Activated CD8-positive, alpha-beta memory T cell treated with anti-CD3 and anti-CD28 coated beads for 36 hours (primary cell): Measurements from ENCODE around the gene SUSD3. TPM values are rescaled to one million over a fixed set of nuclear protein-coding genes. Genes with fewer than 3 reads are reported as not detected.

Experiments
- CTCF ChIA-PET: fragments of 350-600 bp; sonication (Branson Sonifier 250); formaldehyde crosslinking; loops from one replicate; lab custom pipeline; 2021; ENCODE audit warnings: antibody characterized with exemption; lab: Charles Lee
- POLR2A ChIA-PET: fragments of 350-600 bp; sonication (Branson Sonifier 250); formaldehyde crosslinking; loops from one replicate; lab custom pipeline; 2021; ENCODE audit warnings: antibody characterized with exemption; lab: Charles Lee
- total RNA-seq, 2 experiments: library from RNA; stranded (reverse); gene quantifications; one replicate each; pipeline ENCODE4 v1.2.3, GENCODE V29; 2021

SUSD3 gene
- total RNA-seq, 2 experiments from 2014 or later, result 15.4 to 15.7 TPM

DNA sequence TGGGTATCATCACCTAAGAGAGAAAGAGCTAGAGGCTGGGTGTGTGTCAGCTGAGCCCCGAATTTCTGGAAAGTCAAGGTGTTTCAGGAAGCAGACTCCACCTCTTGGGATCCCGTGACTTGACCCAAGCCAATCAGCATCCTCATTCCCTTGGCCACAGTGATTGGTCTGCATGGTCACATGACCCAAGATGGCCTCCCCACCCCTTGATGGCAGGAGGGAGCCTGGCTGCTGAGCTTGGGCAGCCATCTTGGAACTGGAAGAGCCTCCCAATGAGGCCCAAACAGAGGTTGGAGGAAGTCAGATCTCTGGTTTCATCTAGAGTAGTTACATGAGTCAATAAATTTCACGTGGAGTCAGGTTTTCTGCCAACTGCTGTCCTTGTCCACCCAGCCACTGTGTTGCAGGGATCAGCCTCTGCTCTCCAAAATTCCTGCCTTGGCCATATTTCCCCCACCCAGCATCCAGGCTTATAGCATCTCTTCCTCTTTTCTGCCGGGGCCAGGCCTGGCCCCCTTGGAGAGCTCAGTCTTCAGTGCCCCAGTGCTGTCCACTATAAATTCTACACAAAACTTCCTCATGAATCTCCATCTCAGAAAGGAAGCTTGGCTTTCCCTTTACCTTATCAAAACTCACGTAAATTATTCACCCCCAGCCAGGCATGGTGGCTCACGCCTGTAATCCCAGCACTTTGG, 17.2 kb upstream of the SUSD3 start:
- ChIA-PET CTCF (interaction anchor here (1.4 kb wide), 1 partner anchor 38 kb away, joined by 4 read pairs; no protein-coding TSS in a partner anchor), POLR2A (no interaction called here)

DNA sequence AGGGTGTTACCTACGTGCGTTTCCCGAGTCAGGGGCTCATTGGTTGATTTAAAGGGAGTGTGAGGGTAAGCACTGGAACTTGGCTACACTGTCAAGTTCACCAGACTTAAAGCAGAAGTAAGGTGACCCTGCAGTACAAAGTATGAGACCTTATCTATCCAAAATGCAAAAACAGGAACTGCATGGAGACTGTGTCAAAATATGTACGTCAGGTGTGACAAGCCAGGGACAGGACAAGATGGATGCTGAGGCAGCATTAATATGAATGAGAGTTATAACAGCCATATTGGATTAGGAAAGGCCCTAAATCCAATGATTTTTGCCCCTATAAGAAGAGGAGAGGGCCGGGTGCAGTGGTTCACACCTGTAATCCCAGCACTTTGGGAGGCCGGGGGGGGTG, 15.4 kb upstream of the SUSD3 start:
- CTCF ChIA-PET, result interaction anchor here (0.7 to 0.9 kb wide), 2 partner anchors 21 to 61 kb away, joined by 3 to 5 read pairs; no protein-coding TSS in a partner anchor
- POLR2A ChIA-PET, result no interaction called here

DNA sequence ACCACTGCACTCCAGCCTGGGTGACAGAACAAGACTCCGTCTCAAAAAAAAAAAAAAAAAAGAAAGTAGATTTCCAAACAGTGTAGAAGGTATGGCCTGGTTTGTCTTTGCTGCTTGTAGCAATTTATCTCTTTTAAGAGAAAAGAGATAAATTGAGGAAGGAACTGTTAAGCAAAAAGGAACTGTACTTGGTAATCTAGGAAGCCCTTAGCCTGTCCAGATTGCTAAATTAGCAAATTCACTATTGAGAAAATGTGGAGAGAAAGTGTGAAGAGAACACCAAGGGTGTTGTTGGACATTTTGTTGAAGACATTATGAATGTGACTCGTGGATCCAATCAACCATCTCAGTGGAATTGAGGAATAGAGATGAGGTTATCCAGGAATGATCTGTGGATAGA, 13.0 kb upstream of the SUSD3 start:
- CTCF ChIA-PET, result no interaction called here
- POLR2A ChIA-PET, result interaction anchor here (0.6 kb wide), 1 partner anchor 15 kb away, joined by 5 read pairs; no protein-coding TSS in a partner anchor

DNA sequence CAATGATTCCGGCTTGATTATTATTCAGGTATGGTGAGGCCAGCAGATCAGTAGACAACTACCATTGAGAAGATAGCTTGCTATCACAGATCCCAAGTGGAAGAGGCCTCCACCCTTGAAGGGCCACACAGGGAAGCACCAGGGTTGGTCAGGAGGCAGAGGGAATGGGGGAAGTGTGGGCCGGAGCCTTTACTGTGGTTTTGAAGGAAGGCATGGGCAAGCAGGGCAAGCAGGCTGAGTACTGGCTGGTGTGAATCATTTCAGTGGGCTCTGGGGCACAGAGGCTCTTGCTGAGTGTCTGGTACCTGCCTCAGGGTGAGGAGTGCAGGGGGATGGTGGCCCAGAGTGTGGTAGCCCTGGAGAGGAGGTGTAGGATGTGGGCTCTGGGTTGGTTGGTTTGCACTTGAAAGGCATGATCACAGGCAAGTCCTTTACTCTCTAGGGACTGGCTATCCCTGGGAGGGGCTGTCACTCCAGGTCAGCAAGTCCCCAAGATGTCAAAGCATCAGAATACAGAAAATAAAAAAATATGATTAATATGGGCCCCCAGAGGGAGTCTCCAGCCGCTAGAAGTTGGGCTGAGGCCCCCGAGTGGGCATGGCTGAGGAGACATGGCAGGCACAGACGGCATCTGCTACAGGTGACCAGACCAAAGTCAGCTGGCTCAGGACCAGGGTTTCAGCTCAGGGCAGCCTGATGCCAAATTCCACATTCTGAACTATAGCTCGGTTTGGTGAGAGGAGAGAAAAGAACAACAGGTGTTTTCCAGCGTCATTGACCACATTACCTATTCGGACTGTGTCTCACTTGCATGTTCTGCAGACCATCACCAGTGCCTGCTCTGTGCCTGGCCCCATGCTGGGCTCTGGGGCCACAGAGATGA, 9.7 kb upstream of the SUSD3 start:
- CTCF ChIA-PET, result interaction anchor here (1.8 kb wide), 1 partner anchor 45 kb away, joined by 5 read pairs; no protein-coding TSS in a partner anchor
- POLR2A ChIA-PET, result interaction anchor here (0.7 kb wide), 1 partner anchor 353 kb away, joined by 3 read pairs; no protein-coding TSS in a partner anchor

DNA sequence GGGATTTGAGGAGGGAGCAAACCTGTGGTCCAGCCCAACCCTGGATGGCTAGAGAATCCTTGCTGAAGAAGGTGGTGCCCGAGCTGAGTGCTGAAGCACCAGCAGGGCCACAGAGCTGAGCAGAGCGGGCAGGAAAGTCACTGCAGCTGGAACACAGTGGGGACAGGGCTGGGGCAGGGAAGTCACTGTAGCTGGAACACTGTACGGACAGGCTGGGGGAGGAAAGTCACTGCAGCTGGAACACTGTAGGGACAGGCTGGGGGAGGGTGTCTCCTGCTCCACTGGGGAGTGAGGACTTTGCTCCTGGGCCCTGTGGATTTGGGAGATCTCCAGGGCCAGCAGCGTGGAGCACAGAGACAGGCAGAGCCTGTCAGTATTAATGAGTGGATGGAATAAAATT, 9.0 kb upstream of the SUSD3 start:
- POLR2A ChIA-PET, result no interaction called here
- CTCF ChIA-PET, result interaction anchor here (1.8 to 2.3 kb wide), 2 partner anchors 24 to 46 kb away, joined by 5 to 6 read pairs; no protein-coding TSS in a partner anchor

DNA sequence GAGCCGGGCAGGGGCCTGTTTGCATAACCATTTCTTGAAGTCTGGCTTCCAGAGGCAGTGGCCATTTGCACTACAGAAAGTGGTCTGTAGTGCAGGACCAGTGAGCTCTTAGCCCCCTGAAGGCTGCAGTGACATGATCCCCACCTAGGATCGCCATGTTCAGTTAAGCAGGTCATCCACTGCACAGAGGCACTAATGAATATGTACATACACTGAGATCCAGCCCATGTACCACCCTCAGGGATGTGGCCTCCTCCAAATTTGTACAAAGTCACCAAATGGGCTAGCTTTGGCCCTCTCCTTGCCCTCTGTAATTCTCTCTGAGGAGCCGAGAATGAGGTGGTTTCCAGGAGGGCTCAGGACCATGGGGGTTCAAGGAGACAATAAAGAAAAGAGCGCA, 8.3 kb upstream of the SUSD3 start:
- POLR2A ChIA-PET, result no interaction called here
- CTCF ChIA-PET, result interaction anchor here (0.7 to 2.3 kb wide), 3 partner anchors 14 to 47 kb away, joined by 3 to 6 read pairs (median 5); no protein-coding TSS in a partner anchor

DNA sequence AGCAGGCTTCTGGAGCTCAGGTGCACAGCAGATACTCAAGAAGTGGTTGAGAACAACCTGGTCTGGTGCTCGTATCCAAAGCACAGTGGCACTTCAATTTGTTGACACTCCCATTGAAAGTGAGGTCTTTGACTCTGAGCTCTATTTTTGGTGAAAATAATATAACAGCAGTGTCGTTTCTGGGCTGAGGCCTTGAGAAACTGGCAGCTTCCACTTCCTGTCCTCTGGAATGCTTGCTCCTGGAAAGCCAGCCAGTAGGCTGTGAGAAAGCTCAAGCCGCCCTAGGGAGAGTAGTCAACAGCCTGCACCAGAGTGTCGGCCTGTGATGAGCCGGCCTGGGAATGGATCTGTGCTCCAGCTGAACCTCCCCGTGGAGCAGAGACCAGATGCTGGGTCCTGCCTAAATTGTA, 6.8 kb upstream of the SUSD3 start:
- POLR2A ChIA-PET, result no interaction called here
- CTCF ChIA-PET, result interaction anchor here (0.7 to 2.3 kb wide), 5 partner anchors 14 to 104 kb away, joined by 3 to 6 read pairs (median 3); partner anchors contain the start of gene FGD3

DNA sequence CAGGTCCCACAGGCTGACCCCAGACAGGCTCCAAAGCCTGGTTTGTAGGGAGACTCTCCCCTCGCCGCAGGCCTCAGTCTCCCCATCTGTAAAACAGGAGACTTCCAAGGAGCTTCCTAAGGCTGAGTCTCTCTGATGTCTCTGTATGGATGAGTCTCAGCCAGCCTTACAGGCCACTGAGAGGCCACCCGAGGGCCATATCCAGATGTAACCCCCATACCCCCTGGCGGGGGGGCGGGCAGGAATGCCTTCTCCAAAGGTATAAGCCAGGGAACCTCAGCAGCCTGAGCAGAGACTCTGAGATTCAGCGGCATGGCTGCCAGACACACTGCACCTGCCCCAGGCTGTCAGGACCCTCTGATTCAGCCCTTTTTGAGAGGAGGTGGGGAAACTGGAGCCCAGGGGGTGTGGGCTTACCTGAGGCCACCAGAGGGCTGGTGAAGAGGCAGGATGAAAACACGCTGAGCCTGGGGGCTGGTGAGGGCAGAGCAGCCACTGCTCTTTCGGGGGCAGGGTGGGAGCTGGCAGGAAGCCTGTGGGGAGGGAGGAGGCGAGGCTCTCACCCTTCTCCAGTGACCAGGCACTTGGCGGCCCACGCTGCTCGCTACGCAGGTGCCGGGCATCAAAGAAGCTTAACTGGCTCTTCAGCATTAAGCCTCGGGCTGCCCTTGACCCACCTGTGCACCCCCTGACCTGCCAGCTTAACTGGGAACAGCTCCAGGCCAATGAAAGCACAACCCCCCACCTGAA, 5.5 kb upstream of the SUSD3 start:
- CTCF ChIA-PET, result interaction anchor here (2.2 kb wide), 1 partner anchor 16 kb away, joined by 5 read pairs; no protein-coding TSS in a partner anchor
- POLR2A ChIA-PET, result no interaction called here

DNA sequence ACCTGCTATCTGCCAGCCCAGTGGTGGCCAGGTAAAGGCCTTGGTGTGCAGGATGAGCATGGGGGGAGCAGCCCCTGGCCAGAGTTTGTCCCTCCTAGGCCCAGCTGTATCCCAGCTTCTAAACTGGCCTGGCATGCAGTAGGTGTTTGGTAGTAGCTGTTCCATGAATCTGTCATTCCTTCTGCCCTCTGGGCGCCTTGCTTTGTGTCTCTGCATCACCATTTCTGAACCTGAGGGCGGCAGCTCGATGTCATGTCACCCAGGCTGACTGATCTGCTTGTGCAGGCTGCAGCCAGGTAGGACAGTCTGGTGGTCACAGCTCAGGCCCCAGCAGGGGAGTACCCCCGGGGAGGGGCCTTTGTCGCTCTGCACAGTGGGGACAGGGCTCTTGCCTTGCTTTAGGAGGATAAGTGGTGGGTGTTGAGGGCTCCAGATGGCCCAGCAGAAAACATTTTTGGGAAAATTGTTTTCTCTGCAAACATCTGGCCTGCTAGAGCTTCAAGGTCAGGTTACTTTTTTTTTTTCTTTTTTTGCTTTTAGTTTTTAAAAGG, 4.6 kb upstream of the SUSD3 start:
- ChIA-PET CTCF (interaction anchor here (2.2 kb wide), 1 partner anchor 17 kb away, joined by 5 read pairs; no protein-coding TSS in a partner anchor), POLR2A (no interaction called here)

DNA sequence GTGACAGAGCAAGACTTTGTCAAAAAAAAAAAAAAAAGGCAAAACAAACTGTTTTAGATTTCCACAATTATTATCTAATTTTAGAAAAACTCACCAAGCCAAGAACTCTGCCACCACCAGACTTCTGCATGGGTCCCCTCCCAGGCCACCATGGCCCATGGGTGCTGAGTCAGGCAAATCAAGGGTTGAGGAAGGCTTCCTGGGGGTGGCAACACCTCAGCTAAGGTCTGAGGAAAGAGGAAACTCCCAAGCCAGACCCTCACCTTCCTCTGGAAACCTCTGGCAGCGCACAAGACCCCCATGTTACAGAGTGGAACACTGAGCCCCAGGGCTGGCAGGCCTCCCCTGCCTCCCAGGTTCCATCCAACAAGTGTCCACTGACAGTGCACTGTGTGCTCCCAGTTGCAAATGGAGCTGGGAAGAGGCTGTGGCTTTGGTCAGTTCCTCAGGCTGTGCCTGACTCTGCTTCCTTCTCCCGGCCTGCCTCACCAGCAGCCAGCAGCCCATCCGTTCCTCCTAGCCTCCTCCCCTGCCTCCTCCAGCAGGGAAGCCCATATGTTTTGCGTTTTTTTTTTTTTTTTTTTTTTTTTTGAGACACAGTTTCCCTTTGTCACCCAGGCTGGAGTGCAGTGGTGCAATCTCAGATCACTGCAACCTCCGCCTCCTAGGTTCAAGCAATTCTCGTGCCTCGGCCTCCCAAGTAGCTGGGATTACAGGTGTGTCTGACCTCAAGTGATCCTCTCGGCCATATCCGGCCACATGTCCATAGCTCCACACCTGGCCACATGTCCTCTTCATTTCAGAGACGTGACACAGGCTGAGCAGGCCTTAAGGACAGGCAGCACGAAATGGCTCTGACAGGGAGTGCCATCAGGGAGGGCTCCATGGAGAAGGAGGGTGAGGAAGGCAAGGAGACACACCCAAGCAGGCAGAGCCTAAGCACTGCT, 3.5 kb upstream of the SUSD3 start:
- ChIA-PET POLR2A (no interaction called here), CTCF (interaction anchor here (0.7 kb wide), 1 partner anchor 11 kb away, joined by 4 read pairs; no protein-coding TSS in a partner anchor)

DNA sequence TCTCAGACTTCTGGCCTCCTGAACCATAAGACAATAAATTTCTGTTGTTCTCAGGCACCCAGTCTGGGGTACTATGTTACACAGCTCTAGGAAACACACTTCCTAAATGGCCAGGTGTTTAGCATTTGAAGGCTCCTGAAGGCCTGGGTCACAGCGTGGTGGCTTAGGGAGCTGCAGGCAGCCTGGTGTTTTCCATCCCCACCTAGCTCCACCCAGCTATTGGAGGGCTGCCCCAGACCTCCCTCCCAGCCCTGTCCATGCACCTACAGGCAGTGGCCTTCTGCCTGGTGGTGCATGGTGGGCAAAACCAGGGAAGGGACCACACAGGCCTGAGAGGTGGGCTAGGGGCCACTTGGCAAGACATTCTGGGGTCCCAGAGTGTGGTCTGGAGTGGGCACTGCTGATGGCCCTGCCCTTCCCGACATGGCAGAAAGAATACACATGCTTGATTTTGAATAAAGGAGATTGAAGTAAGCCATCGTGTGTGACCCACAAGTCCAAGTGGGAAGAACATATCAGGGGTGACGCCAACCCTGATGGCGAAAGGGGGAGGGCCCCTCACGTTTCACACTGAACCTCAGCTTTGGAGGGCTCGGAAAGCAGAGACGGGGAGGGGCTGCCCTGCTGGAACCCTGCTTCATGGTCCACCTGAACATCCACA, 1.3 kb upstream of the SUSD3 start:
- ChIA-PET POLR2A (no interaction called here), CTCF (no interaction called here)

DNA sequence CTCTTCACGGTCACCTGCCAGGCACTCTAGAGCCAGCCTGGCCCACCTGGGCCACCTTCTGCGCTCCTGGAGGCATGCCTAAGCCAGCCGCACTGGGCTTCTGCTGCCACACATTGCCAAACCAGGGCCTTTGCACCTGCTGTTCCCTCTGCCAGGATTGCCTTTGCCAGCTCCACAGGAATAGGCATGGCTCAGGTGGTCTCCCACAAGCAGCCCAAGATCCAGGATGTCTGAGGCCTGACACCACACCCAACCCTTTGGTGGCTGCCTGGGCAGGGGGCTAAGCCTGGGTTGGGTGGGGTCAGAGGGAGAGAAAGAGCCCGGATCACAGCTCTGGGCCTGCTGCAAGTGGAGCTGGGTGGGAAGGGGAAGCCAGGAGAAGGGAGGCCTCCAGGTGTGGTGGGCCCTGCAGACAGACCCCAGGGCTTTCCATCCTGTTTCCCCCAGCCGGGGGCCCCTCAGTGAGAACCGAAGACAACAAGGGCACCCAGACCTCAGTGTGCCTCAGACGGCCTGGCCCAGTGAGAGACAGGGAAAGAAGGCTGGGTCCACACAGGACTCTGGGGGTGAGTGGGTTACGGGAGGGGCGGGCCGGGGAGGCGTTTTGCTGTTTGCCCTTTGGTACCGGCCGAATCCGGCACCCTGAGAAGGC, 672 bp upstream of the SUSD3 start:
- POLR2A ChIA-PET, result no interaction called here
- CTCF ChIA-PET, result no interaction called here

DNA sequence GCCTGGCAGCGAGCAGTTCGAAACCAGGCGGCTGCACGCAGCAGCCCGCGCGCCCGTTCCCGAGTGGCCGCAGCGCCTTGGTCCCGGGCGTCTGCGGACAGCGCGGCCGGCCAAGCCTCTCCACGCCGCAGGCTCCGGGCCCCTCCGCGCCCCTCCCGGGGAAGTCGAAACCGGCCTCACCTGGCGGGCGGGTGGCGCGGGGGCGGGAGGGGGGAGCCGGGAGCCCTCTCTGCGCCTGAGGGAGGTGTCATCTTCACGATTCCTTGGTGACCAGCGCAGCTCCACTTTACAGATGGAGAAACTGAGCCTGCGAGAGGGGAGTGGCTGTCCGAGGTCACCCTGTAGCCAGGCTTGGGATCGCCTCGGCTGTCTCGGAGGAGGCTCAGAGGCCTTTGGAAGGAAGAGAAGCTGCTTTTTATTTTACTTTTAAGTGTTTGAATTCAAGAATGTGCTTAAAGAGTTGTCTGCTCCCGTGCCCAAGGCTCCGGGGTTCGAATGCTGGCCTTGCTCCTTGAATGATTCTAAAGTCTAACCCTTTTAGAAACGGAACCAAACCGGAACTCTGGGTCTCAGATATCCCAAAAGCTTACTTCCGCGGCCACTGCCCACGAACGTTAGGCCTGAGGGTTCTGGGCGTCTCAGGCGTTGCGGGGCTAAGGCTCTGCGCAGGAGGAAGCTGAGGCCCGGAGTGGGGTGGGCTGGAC, 662 bp downstream of the SUSD3 start:
- POLR2A ChIA-PET, result interaction anchor here (0.7 to 1.5 kb wide), 3 partner anchors 31 to 98 kb away, joined by 3 to 4 read pairs (median 3); partner anchors contain the start of gene CARD19
- CTCF ChIA-PET, result interaction anchor here (0.9 to 2.0 kb wide), 4 partner anchors 17 to 56 kb away, joined by 3 to 4 read pairs (median 3); no protein-coding TSS in a partner anchor

DNA sequence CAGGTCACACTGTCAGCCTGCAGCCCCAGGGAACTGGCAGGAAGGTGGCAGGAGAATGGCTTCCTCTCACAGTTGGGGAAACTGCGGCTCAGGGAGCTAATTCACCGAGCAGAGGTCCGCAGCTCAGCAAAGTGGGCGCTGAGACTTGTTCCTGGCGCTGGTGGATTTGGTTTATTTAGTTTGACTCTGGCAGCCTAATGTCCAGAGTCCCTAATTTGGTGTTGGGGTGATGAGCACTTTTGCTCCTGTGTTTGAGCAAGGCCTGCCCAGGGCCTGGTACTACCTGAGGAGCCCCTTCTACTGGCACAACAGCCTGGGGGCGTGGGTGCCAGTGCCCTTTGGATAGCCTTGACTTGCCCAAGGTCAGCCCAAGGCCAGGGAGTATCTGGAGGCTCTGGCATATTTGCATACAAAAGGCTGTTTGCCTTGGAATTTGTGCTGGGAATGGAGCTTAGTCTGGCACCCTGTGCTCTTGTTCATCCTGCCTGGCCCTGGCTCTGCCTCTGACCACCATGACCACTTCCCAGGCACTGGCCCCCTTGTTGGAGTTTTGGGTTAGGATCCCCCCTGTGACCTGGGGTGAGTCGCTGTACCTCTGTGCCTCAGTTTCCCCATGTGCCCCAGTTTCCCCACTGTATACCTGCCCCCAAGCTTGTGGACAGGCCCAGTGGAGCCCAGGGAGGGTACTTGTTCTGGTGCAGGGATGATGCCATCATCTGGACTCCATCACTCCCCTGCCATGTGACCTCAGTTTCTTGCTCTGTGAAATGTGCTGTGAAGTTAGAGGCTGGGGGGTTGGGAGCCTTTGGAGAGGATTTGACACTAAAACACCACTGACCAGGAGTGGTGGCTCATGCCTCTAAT, 1.4 kb downstream of the SUSD3 start:
- CTCF ChIA-PET, result interaction anchor here (0.9 to 2.0 kb wide), 4 partner anchors 16 to 57 kb away, joined by 3 to 4 read pairs (median 3); no protein-coding TSS in a partner anchor
- POLR2A ChIA-PET, result interaction anchor here (0.5 to 1.5 kb wide), 4 partner anchors 15 to 97 kb away, joined by 3 to 5 read pairs (median 4); partner anchors contain the start of gene CARD19
